IMR-90 (cell line): ENCODE measurements around the gene BPGM.

ENCODE experiments used
- CEBPB ChIP-seq: IDR thresholded peaks from 2 replicates; pipeline ENCODE4 v1.6.1; 2012; ENCODE audit warnings: low read depth, low read length, improper control_type of control experiment
- CHD1 ChIP-seq: IDR thresholded peaks from 2 replicates; pipeline ENCODE4 v1.6.1; 2012; ENCODE audit warnings: low read depth, low read length, improper control_type of control experiment
- ELK1 ChIP-seq: fragments of 150-350 bp; IDR thresholded peaks from 2 replicates; pipeline ENCODE4 v1.6.1; 2016; ENCODE audit warnings: low read depth, mild to moderate bottlenecking, low read length, moderate library complexity, borderline replicate concordance
- MXI1 ChIP-seq: IDR thresholded peaks from 2 replicates; pipeline ENCODE4 v1.6.1; 2012; ENCODE audit warnings: low read depth, mild to moderate bottlenecking, low read length, moderate library complexity, borderline replicate concordance
- NFE2L2 ChIP-seq: fragments of 150-350 bp; IDR thresholded peaks from 2 replicates; pipeline ENCODE4 v1.6.1; 2016; ENCODE audit warnings: low read depth, mild to moderate bottlenecking, low read length
- POLR2A ChIP-seq: IDR thresholded peaks from 2 replicates; pipeline ENCODE4 v1.6.1; 2012; ENCODE audit warnings: mild to moderate bottlenecking, low read depth, low read length
- RAD21 ChIP-seq: IDR thresholded peaks from 2 replicates; pipeline ENCODE4 v1.6.1; 2012; ENCODE audit warnings: low read length, improper control_type of control experiment
- RCOR1 ChIP-seq: IDR thresholded peaks from 2 replicates; pipeline ENCODE4 v1.6.1; 2012; ENCODE audit warnings: mild to moderate bottlenecking, low read length, improper control_type of control experiment; ENCODE audit not compliant: insufficient replicate concordance
- RFX5 ChIP-seq: IDR thresholded peaks from 2 replicates; pipeline ENCODE4 v1.8.0; 2012; ENCODE audit warnings: low read depth, mild to moderate bottlenecking, low read length, moderate library complexity
- SMC3 ChIP-seq: fragments of 150-350 bp; IDR thresholded peaks from 2 replicates; pipeline ENCODE4 v1.6.1; 2016; ENCODE audit warnings: low read depth, mild to moderate bottlenecking, antibody characterized with exemption, low read length, moderate library complexity
- TF ChIP-seq, protein P1 (sequence below): conservative IDR thresholded peaks from 2 replicates; pipeline ENCODE4 v1.5.1; 2012; ENCODE audit warnings: mild to moderate bottlenecking, low read depth, low read length, improper control_type of control experiment
- TF ChIP-seq, protein P2 (sequence below): fragments of 150-350 bp; IDR thresholded peaks from 2 replicates; pipeline ENCODE4 v1.6.1; 2017; ENCODE audit warnings: mild to moderate bottlenecking, antibody characterized with exemption, low read length, low read depth

- TF ChIP-seq, protein P1, sequence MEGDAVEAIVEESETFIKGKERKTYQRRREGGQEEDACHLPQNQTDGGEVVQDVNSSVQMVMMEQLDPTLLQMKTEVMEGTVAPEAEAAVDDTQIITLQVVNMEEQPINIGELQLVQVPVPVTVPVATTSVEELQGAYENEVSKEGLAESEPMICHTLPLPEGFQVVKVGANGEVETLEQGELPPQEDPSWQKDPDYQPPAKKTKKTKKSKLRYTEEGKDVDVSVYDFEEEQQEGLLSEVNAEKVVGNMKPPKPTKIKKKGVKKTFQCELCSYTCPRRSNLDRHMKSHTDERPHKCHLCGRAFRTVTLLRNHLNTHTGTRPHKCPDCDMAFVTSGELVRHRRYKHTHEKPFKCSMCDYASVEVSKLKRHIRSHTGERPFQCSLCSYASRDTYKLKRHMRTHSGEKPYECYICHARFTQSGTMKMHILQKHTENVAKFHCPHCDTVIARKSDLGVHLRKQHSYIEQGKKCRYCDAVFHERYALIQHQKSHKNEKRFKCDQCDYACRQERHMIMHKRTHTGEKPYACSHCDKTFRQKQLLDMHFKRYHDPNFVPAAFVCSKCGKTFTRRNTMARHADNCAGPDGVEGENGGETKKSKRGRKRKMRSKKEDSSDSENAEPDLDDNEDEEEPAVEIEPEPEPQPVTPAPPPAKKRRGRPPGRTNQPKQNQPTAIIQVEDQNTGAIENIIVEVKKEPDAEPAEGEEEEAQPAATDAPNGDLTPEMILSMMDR, result no peak
- TF ChIP-seq POLR2A (no peak), RAD21 (no peak), RFX5 (no peak), CEBPB (no peak), SMC3 (no peak), ELK1 (no peak), RCOR1 (no peak), MXI1 (no peak), CHD1 (no peak), NFE2L2 (no peak)
- TF ChIP-seq, protein P2, sequence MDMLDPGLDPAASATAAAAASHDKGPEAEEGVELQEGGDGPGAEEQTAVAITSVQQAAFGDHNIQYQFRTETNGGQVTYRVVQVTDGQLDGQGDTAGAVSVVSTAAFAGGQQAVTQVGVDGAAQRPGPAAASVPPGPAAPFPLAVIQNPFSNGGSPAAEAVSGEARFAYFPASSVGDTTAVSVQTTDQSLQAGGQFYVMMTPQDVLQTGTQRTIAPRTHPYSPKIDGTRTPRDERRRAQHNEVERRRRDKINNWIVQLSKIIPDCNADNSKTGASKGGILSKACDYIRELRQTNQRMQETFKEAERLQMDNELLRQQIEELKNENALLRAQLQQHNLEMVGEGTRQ, result no peak
Observed at GRCh38 chr7:134612197-134612596, 34.5 kb upstream of the BPGM start.
